Measurements from ENCODE around the gene LYPD3. TPM values are rescaled to one million over a fixed set of nuclear protein-coding genes. Genes with fewer than 3 reads are reported as not detected.

Gene LYPD3
- total RNA-seq, 2 experiments from 2014 or later, result 5.2 to 5.3 TPM

DNA sequence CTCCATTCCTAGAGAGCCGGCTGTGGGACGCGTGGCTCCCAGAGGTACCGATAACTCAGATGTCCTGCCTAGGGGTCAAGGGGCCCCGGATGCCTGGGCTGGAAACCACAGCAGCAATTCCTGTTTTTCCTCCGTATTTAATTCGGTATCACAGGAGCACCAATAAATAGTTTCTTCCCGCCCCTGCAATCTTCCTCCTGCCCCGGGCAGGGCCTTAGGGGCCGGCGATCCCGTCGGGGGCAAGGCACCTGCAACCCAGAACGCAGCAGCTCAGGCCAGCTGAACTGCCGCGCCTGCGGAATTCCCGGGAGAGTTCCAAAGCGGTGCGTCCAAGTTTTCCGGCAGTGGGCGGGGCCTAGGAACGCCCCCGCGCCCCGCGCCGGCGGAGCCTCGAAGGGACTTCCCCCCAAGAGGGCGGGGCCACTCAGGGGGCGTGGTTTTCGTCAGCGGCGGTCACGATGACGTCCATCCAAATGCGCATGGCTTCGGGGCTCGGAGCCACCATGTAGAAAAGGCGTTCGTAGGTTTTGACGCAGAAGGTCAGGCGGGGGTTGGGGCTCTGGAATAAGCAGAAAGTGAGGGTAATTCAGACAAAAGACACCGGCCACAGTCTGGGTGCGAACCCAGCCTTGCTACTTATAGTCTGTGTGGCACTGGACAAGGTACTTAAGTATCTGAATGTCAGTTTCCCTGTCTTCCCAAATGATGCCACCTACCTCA is 9.7 kb upstream of the LYPD3 start:
- Mint-ChIP-seq H3K4me1 (peaks cover 26% of the 10 kb centered on the region), H3K27ac (peak overlapping the region; percentile 86), H3K36me3 (peaks cover 20% of the 10 kb centered on the region), H3K27me3 (no peaks in the 10 kb centered on the region), H3K9me3 (no peaks in the 10 kb centered on the region), H3K4me3 (peak overlapping the region; percentile 71)
- peak; percentile 92 for DNase-seq

DNA sequence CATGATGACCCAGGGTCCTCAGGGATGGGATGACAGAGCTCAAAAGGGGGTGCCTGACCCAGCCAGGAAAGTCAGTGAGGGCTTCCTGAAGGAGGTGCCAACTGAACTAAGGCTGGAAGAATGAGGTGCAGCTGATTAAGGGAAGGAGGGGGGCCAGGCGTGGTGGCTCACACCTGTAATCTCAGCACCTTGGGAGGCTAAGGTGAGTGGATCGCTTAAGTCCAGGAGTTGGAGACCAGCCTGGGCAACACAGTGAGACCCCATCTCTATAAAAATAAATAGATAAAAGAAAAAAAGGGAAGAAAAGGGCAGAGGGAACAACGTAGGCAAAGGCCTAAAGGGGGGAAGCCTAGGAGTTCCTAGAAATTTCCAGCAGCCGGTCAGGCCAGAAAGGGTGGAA is 9.1 kb upstream of the LYPD3 start:
- H3K36me3 Mint-ChIP-seq, result peaks cover 20% of the 10 kb centered on the region
- H3K4me3 Mint-ChIP-seq, result no peak overlapping the region
- H3K27ac Mint-ChIP-seq, result no peak overlapping the region
- H3K27me3 Mint-ChIP-seq, result no peaks in the 10 kb centered on the region
- H3K4me1 Mint-ChIP-seq, result peaks cover 29% of the 10 kb centered on the region
- no peaks in the 10 kb centered on the region for H3K9me3 Mint-ChIP-seq
- DNase-seq, result no peak

DNA sequence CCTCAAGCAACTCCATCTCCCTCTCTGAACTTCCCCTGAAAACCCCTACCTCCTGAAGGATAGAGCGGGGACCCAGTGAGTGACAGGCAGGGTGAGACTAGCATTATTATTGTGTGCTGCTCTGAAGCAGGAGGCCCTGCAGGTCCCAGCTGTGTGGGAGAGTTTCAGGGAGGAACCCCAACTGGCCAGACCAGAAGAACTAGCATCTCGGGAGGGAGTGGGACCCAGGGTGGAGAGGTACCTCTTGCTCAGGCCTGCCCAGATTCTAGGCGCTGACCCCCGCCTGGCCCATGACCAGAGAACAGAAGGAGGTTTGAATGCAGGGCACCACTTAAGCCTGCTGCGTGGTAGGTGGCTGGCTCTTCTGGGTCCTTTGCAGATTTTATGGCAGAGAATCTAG is 5.7 kb upstream of the LYPD3 start:
- peak overlapping the region; percentile 38 for H3K27ac Mint-ChIP-seq
- no peak overlapping the region for H3K4me3 Mint-ChIP-seq
- H3K27me3 Mint-ChIP-seq, result no peaks in the 10 kb centered on the region
- DNase-seq, result no peak
- no peaks in the 10 kb centered on the region for H3K9me3 Mint-ChIP-seq
- H3K36me3 Mint-ChIP-seq, result peaks cover 9% of the 10 kb centered on the region
- H3K4me1 Mint-ChIP-seq, result peaks cover 49% of the 10 kb centered on the region

DNA sequence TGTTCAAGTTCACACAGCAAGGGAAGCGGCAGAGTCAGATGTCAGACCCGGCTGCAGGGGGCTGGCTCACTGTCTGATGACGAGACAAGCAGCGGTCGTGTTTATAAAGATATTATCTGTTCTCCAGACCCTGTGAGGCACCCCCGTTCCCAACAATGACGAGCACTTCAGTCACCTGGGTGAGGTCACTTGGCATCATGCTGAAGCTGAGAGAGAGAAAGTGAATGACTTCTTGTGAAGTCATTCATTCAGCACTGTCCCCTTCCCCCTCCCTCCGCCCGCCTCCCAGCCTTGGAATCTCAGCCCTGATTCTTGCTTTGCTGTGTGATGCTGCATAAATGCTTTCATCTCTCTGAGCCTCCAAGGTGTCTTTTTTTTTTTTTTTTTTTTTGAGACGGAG is 4.9 kb upstream of the LYPD3 start:
- peak; percentile 31 for DNase-seq
- Mint-ChIP-seq H3K9me3 (no peaks in the 10 kb centered on the region), H3K4me1 (peaks cover 46% of the 10 kb centered on the region), H3K27me3 (no peaks in the 10 kb centered on the region), H3K36me3 (peaks cover 4% of the 10 kb centered on the region), H3K27ac (peak overlapping the region; percentile 82), H3K4me3 (no peak overlapping the region)

DNA sequence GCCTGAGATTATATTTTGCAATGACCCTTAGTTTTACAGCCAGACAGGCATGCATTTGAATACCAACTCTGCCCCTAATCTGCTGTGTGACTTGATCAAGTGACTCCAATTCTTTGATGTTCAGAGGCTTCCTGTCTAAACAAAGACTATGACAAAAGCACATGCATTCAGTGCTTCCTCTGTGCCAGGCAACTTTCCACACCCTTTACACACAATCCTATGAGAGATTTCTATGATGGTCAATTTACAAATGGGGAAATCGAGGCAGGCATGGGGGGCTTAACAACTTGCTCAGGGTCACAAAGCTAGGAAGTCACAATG is 3.7 kb upstream of the LYPD3 start:
- H3K4me1 Mint-ChIP-seq, result peaks cover 51% of the 10 kb centered on the region
- no peak overlapping the region for H3K4me3 Mint-ChIP-seq
- peaks cover 2% of the 10 kb centered on the region for H3K36me3 Mint-ChIP-seq
- peak overlapping the region; percentile 63 for H3K27ac Mint-ChIP-seq
- DNase-seq, result no peak
- H3K27me3 Mint-ChIP-seq, result no peaks in the 10 kb centered on the region
- H3K9me3 Mint-ChIP-seq, result no peaks in the 10 kb centered on the region

DNA sequence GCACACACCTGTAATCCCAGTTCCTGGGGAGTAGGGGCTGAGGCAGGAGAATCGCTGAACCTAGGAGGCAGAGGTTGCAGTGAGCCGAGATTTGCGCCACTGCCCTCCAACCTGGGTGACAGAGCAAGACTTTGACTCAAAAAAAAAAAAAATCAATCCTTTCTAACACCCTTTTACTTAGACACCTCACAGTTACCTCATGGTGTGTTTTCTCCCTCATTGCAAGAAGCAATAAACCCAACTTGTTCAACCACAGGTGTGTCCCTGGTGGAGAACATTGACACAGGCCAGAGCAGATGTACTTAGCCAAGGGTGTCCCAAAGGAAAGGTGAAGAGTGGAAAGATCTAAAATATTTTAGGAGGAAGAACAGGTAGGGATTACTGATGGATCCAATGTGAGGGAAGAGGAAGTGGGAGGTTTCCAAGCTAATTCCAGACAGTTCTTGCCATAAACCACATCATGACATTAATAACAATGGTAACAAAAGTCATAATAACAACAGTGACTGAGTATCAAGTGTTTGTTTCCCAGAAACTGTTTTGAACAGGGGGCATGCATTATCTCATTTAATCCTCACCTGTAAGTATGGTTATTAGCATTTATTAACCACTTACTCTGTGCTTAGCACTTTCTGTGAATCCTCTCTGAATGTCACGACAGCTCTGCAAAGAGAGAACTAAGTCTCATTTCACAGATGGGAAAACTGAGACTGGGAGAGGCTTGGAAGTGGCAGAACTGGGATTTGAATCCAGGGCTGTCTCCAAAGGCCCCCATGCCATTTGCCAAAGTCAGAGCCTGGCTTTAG is 3.1 kb upstream of the LYPD3 start:
- Mint-ChIP-seq H3K4me3 (no peak overlapping the region), H3K9me3 (no peaks in the 10 kb centered on the region), H3K36me3 (no peaks in the 10 kb centered on the region), H3K4me1 (peaks cover 51% of the 10 kb centered on the region), H3K27ac (peak overlapping the region; percentile 74), H3K27me3 (no peaks in the 10 kb centered on the region)
- DNase-seq, result no peak

DNA sequence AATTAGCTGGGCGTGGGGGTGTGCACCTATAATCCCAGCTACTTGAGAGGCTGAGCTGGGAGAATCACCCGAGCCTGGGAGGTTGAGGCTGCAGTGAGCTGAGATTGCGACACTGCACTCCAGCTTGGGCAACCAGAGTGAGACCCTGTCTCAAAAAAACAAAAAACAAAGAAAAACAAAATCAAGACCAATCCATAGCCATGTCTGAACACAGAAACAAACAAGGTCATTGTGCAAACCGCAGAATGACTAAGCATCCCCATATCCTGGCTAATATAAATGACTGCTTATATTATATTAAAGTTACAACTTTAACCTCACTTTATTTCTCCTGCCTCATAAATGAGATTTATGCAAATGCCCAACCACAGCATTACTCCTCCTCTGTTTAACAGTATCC is 2.3 kb upstream of the LYPD3 start:
- Mint-ChIP-seq H3K27ac (no peak overlapping the region), H3K4me1 (peaks cover 51% of the 10 kb centered on the region), H3K9me3 (no peaks in the 10 kb centered on the region), H3K27me3 (no peaks in the 10 kb centered on the region), H3K36me3 (no peaks in the 10 kb centered on the region), H3K4me3 (no peak overlapping the region)
- DNase-seq, result no peak

DNA sequence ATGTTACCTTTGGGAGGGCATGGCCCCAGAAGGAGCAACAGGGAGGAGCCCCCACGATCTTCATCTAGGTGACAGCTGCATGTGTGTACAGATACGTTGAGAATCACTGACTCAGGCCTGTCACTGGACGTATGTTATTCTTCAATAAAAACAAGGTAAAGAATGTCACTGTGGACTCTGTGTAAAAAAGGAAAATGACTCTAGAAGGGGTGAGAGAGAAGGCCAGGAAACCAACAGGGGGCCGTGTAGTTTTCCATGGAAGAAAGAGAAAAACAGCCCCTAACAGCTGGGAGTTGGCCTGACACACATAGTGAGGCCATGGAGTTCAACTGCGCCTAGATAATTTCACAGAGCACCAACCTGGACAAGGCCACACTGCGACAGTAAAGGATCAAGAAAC is 1.9 kb upstream of the LYPD3 start:
- no peaks in the 10 kb centered on the region for H3K9me3 Mint-ChIP-seq
- peaks cover 51% of the 10 kb centered on the region for H3K4me1 Mint-ChIP-seq
- H3K27ac Mint-ChIP-seq, result no peak overlapping the region

DNA sequence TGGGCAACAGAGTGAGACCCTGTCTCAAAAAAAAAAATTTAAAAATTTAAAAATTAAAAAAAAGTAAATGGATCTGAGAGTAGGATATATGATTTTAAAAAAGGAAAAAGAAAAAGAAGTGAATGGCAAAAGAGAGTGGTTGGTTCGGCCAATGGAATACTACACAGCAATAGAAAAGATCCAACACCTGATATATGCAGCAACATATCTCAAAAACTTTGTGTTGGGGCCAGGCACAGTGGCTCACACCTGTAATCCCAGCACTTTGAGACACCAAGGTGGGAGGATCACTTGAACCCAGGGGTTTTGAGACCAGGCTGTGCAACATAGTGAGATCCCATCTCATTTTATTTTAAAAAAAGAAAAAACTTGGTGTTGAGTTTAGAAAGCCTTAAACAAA is 1.4 kb upstream of the LYPD3 start:
- H3K9me3 Mint-ChIP-seq, result no peaks in the 10 kb centered on the region
- no peak overlapping the region for H3K27ac Mint-ChIP-seq
- peaks cover under 1% of the 10 kb centered on the region for H3K36me3 Mint-ChIP-seq
- no peak overlapping the region for H3K4me3 Mint-ChIP-seq
- DNase-seq, result no peak
- H3K27me3 Mint-ChIP-seq, result no peaks in the 10 kb centered on the region
- H3K4me1 Mint-ChIP-seq, result peaks cover 55% of the 10 kb centered on the region

More for the DNA sequence above, 1.9 kb upstream of the LYPD3 start:
- no peak for DNase-seq
- H3K27me3 Mint-ChIP-seq, result no peaks in the 10 kb centered on the region
- no peaks in the 10 kb centered on the region for H3K36me3 Mint-ChIP-seq
- no peak overlapping the region for H3K4me3 Mint-ChIP-seq

DNA sequence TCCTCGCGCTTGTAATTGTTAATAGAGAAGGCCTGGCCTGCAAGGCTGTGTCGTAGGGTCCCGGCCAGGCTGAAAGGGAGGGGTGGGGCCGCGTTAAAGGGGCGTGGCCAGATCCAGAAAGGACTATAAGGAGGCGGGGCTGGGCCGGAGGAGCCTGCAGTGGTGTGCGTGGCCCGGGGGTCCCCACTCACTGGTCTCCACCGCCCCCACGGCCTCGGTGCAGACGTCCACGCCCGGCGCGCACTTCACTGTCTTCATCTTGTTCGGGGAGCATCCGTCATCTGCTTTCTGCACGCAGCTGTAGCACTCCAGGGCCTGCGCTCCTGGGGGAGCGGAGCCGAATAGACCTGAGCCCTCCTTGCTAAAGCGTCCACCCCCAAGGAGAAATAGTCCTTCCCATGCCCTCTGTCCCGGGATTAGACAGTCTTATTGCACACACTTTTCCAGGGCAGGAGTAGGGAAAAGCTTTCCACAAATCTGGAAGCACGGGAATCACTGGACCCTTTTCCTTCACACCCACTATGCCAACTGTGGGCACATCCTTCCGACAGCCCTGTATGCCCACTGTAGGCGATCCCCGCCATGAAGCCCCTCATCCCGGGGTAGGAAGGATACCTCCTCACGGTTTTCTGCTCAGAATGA is 1.2 kb downstream of the LYPD3 start:
- no peak for DNase-seq
- Mint-ChIP-seq H3K9me3 (no peaks in the 10 kb centered on the region), H3K27ac (peak overlapping the region; percentile 91), H3K4me3 (peak overlapping the region; percentile 87), H3K4me1 (peaks cover 43% of the 10 kb centered on the region), H3K36me3 (peaks cover 10% of the 10 kb centered on the region), H3K27me3 (no peaks in the 10 kb centered on the region)

DNA sequence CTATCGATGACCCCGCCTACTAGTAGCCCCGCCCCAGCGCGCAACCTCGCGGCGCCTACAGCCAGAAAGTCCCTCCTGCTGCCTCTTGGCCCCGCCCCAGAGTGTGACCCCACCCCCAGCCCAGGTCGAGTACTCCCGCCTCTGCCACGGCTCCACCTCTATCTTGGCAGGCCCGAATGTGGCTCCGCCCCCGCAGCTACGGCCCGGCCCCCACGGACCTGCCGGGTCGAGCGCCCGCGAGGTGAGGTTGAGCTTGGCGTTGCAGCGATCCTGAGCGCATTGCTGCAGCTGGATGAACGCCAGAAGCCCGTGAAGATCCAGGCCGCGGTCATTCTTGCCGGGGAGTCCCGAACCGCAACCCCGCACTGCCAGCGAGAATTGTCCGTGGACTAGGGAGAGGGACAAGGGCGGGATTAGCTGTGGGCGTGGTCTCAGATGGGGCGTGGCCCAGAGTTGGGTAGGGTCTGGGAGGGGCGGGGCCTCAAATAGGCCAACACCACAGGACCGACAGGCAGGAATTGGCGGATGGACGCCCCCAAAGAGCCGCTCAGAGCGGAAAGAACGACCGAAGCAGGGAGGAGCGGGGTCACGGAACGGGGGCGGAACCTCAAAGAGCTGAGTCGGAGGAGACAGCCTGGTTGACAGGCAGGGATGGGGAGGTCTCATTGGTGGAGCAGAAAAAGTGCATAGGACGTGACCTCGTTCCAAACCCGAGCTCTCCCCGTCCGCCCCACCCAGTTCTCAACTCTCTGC is 1.9 kb downstream of the LYPD3 start:
- Mint-ChIP-seq H3K4me1 (peaks cover 36% of the 10 kb centered on the region), H3K36me3 (peaks cover 10% of the 10 kb centered on the region), H3K27ac (peak overlapping the region; percentile 91), H3K4me3 (peak overlapping the region; percentile 87), H3K27me3 (no peaks in the 10 kb centered on the region), H3K9me3 (no peaks in the 10 kb centered on the region)
- peak; percentile 98 for DNase-seq

DNA sequence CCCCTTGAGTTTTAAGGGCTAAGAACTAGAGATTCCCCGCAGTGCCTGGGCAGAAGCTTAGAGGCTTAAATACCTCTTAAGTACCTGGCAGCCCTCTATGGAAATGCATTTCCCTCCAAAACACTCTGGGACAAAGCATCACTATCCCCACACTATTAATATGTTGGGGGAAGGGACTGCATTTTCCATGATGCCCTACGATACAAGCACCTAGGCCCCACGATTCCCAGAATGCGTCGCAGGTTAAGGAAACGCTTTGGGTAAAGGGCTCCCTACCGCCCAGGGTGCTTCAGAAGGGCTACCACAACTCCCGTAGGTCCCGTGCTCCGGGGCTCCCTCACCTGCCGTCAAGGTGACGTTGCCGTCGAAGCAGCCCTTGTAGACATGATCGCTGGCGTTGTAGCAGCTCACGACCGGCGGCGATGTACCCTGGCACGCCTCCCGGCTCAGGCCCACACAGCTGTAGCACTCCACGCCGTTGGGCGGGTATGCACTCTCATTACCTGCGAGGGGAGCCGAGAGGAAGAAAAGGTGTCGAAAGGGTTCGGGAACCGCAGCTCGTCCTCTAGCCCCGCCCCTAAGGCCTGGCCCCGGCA is 2.5 kb downstream of the LYPD3 start:
- H3K36me3 Mint-ChIP-seq, result peaks cover 10% of the 10 kb centered on the region
- no peak for DNase-seq
- H3K27ac Mint-ChIP-seq, result peak overlapping the region; percentile 91
- no peaks in the 10 kb centered on the region for H3K27me3 Mint-ChIP-seq
- H3K4me1 Mint-ChIP-seq, result peaks cover 30% of the 10 kb centered on the region
- no peaks in the 10 kb centered on the region for H3K9me3 Mint-ChIP-seq
- peak overlapping the region; percentile 87 for H3K4me3 Mint-ChIP-seq

DNA sequence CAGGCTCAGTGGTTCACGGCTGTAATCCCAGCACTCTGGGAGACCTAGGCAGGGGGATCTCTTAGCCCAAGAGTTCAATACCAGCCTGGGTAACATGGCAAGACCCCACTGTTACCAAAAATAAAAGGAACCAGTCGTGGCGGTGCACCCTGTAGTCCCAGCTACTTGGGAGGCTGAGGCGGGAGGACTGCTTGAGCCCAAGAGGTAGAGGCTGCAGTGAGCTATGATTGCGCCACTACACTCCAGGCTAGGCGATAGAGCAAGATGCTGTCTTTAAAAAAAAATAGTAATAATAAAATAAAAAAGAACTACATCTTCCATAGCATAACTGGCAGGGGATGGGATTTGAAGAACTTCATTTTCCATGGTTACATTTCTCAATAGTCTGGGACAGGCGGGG is 3.0 kb downstream of the LYPD3 start:
- DNase-seq, result no peak
- Mint-ChIP-seq H3K27me3 (no peaks in the 10 kb centered on the region), H3K27ac (peak overlapping the region; percentile 91), H3K36me3 (peaks cover 10% of the 10 kb centered on the region), H3K4me3 (peak overlapping the region; percentile 87), H3K4me1 (peaks cover 28% of the 10 kb centered on the region), H3K9me3 (no peaks in the 10 kb centered on the region)

DNA sequence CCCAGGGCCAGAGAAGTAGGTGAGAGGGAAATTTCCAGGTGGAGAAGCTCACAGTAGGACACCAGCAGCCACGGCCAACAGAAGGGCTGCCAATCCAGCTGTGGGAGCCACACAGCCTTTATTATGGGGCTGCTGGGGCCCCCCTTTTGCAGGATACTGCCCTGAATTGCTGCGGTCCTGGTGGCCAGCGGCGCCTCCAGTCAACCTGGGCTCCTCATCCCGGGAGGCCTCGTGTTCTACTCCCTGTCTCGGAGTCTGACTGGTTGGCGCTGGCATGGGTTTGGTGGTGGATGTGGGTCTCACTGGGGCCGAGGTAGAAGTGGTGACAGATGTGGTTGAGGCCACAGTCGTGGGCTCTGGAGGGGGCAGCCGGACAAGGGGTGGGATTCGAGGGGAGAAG is 4.1 kb downstream of the LYPD3 start:
- Mint-ChIP-seq H3K4me3 (peak overlapping the region; percentile 20), H3K27me3 (no peaks in the 10 kb centered on the region), H3K27ac (peak overlapping the region; percentile 91), H3K4me1 (peaks cover 24% of the 10 kb centered on the region), H3K36me3 (peaks cover 10% of the 10 kb centered on the region), H3K9me3 (no peaks in the 10 kb centered on the region)
- no peak for DNase-seq

All from activated naive CD8-positive, alpha-beta T cell treated with anti-CD3 and anti-CD28 coated beads for 36 hours (primary cell).